Mucosa of descending colon (tissue), 3 donors: ENCODE results near the gene POU2AF3. TPM values are rescaled to one million over a fixed set of nuclear protein-coding genes. Genes with fewer than 3 reads are reported as not detected.
"Not testable (repeated sequence)": the region's sequence is repeated elsewhere in the genome, so short reads cannot be mapped to it uniquely, and the experiment has no call there.

Experiments
- ATAC-seq: fragments of 200-7000 bp; cut with Tn5 transposase; one replicate; pipeline ENCODE4 v1.9.1; 2020; ENCODE audit warnings: mild to moderate bottlenecking, moderate library complexity
- DNase-seq, 3 donors: peaks; one replicate each; pipeline ENCODE4 v3.0.0-alpha.2; 2020
- H3K36me3 ChIP-seq: fragments of 200-600 bp; one replicate; pipeline ENCODE4 v1.8.0; 2021; ENCODE audit warnings: low read depth, mild to moderate bottlenecking
- H3K4me1 ChIP-seq: fragments of 200-600 bp; one replicate; pipeline ENCODE4 v1.8.0; 2021; ENCODE audit warnings: low read depth, mild to moderate bottlenecking
- H3K4me3 ChIP-seq: fragments of 200-600 bp; one replicate; pipeline ENCODE4 v1.8.0; 2021; ENCODE audit warnings: mild to moderate bottlenecking
- H3K9me3 ChIP-seq: fragments of 200-600 bp; one replicate; pipeline ENCODE4 v1.8.0; 2021; ENCODE audit warnings: mild to moderate bottlenecking
- intact Hi-C, 2 donors: fragments of 100-400 bp; cut with DNase I in 1 of 2; cut with micrococcal nuclease in 1 of 2; formaldehyde crosslinking; loops; one replicate each; pipeline versions ENCODE4 v1.11.0 to v1.11.1; 2022; cut with DNase I, micrococcal nuclease
- total RNA-seq, 3 donors: library from RNA; stranded (reverse); fragmentation: NEBNext Ultra II Directional in 2 of 3; extraction: Animal tissue kit (Norgen Biotek cat#: 25700) in 2 of 3; gene quantifications; one replicate each; pipeline versions ENCODE4 v1.2.1 to v1.2.4, GENCODE V29; 2021 to 2023
- TF ChIP-seq, protein P1 (sequence below): fragments of 200-600 bp; IDR thresholded peaks from one replicate; pipeline ENCODE4 v1.8.0; 2022; ENCODE audit warnings: antibody characterized with exemption, mild to moderate bottlenecking
- donor health status: DM: no; HTN: no; CAD: no; lungs with moderate emphysema.
- donor health status: DM: no; HTN: no; CAD: no.
- donor health status: DM: no; HTN: yes; CAD: no.

POU2AF3 gene
- total RNA-seq, 3 donors from 2014 or later: 6.7 to 14.5 (median 8.1) TPM

DNA sequence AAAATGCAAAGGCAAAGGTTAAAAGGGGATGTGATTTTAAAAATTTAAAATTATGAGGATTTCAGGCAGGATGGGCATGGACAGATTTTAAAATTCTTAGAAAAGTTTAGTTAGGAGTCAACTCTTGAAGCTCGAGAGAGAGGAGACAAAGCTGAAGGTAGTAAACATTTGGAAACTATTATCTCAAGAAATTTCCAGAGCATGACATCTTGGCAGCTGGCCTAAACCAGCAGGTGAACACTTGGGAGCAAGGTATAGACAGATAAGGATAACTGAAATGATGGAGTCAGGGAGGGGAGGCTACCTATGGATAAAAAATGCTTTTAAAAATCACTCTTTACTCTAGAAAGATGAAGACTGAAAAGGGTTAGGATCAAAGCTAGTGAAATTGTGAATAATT is 13.7 kb downstream of the POU2AF3 start:
- H3K4me3 ChIP-seq: no peak overlapping the region
- DNase-seq (no peak), ATAC-seq (no peak)
- peaks cover 12% of the 10 kb centered on the region for H3K4me1 ChIP-seq
- TF ChIP-seq, protein P1, sequence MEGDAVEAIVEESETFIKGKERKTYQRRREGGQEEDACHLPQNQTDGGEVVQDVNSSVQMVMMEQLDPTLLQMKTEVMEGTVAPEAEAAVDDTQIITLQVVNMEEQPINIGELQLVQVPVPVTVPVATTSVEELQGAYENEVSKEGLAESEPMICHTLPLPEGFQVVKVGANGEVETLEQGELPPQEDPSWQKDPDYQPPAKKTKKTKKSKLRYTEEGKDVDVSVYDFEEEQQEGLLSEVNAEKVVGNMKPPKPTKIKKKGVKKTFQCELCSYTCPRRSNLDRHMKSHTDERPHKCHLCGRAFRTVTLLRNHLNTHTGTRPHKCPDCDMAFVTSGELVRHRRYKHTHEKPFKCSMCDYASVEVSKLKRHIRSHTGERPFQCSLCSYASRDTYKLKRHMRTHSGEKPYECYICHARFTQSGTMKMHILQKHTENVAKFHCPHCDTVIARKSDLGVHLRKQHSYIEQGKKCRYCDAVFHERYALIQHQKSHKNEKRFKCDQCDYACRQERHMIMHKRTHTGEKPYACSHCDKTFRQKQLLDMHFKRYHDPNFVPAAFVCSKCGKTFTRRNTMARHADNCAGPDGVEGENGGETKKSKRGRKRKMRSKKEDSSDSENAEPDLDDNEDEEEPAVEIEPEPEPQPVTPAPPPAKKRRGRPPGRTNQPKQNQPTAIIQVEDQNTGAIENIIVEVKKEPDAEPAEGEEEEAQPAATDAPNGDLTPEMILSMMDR: no peak
- intact Hi-C loops: no loop called here
- no peaks in the 10 kb centered on the region for H3K9me3 ChIP-seq
- no peaks in the 10 kb centered on the region for H3K36me3 ChIP-seq

- H3K9me3 ChIP-seq: no peaks in the 10 kb centered on the region
- no peaks in the 10 kb centered on the region for H3K36me3 ChIP-seq
- no peaks in the 10 kb centered on the region for H3K4me1 ChIP-seq
- H3K4me3 ChIP-seq: no peak overlapping the region
- intact Hi-C loops: no loop called here
- TF ChIP-seq, protein P1: no peak
- DNase-seq (no peak), ATAC-seq (no peak)
Measured at GRCh38 chr11:111319296-111319695, 20.9 kb downstream of the POU2AF3 start.

DNA sequence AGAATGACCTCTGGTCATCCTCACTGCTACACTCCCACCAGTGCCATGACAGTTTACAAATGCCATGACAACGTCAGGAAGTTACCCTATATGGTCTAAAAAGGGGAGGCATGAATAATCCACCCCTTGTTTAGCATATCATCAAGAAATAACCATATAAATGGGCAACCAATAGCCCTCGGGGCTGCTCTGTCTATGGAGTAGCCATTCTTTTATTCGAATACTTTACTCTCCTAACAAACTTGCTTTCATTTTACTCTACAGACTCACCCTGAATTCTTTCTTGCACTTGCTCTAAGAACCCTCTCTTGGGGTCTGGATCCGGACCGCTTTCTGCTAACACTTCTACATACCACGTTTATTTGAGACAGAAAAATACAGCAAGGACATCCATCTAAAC is 21.9 kb downstream of the POU2AF3 start:
- intact Hi-C loops, DNase-seq, H3K36me3 ChIP-seq, ATAC-seq, H3K9me3 ChIP-seq, H3K4me1 ChIP-seq, H3K4me3 ChIP-seq: not testable (repeated sequence)

- H3K4me3 ChIP-seq: no peak overlapping the region
- intact Hi-C loops: no loop called here
- DNase-seq: no peak
- TF ChIP-seq, protein P1: no peak
- H3K4me1 ChIP-seq: no peaks in the 10 kb centered on the region
- no peaks in the 10 kb centered on the region for H3K36me3 ChIP-seq
- ATAC-seq: peak; percentile 42
- no peaks in the 10 kb centered on the region for H3K9me3 ChIP-seq
Measured at GRCh38 chr11:111320728-111321568, 22.6 kb downstream of the POU2AF3 start.

DNA sequence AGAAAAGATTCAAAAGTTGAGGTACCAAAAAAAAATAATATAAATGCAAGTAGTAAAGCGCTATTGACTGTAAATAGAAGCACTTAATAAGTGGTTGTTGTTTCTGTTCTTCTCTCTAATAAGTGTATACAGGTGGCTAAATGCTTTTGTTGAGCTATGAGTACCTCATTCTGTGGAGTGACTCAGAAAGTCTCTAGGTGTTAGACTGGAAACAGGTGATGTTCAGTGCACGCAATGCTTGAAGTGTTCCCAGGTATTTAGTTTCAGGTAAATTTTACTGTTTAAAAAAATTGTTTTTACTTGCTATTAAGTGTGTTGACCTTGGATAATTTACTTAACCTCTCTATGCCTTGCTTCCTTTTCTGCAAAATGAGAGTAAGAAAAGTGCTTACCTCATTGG is 24.2 kb downstream of the POU2AF3 start:
- intact Hi-C loops: no loop called here
- Histone ChIP-seq H3K4me3 (no peak overlapping the region), H3K4me1 (no peaks in the 10 kb centered on the region), H3K36me3 (no peaks in the 10 kb centered on the region), H3K9me3 (no peaks in the 10 kb centered on the region)
- TF ChIP-seq, protein P1: no peak
- no peak for DNase-seq
- ATAC-seq: no peak

- H3K4me3 ChIP-seq: no peak overlapping the region
- no peaks in the 10 kb centered on the region for H3K9me3 ChIP-seq
- H3K36me3 ChIP-seq: no peaks in the 10 kb centered on the region
- no peaks in the 10 kb centered on the region for H3K4me1 ChIP-seq
- no peak for DNase-seq
- intact Hi-C loops: no loop called here
- ATAC-seq: no peak
- TF ChIP-seq, protein P1: no peak
Measured at GRCh38 chr11:111324277-111324720, 26.0 kb downstream of the POU2AF3 start.
